C4-2B (cell line): ENCODE data around the gene TSPAN14.
A peak's percentile ranks its signal among the peaks of the same experiment; 100 is the strongest.

Experiments
- H3K27ac ChIP-seq: fragments of 450-650 bp; 2 replicates; pipeline ENCODE4 v1.5.1; 2017
- CTCF ChIP-seq: fragments of 450-650 bp; conservative IDR thresholded peaks from 2 replicates; pipeline ENCODE4 v1.5.1; 2017; ENCODE audit warnings: mild to moderate bottlenecking
- ZFX ChIP-seq: fragments of 450-650 bp; IDR thresholded peaks from 2 replicates; pipeline ENCODE4 v1.6.1; 2017

Gene TSPAN14

GRCh38 chr10:80410122-80410521, 44.0 kb upstream of the TSPAN14 start:
- TF ChIP-seq CTCF, result no peak
- TF ChIP-seq ZFX, result no peak
- no peak overlapping the region for H3K27ac ChIP-seq

- TF ChIP-seq CTCF (no peak), ZFX (no peak)
- H3K27ac ChIP-seq, result no peak overlapping the region
Observed at GRCh38 chr10:80410578-80411145, 43.4 kb upstream of the TSPAN14 start.

GRCh38 chr10:80411267-80411668, 42.8 kb upstream of the TSPAN14 start:
- TF ChIP-seq ZFX (no peak), CTCF (no peak)
- no peak overlapping the region for H3K27ac ChIP-seq

- no peak for TF ChIP-seq CTCF
- no peak overlapping the region for H3K27ac ChIP-seq
Observed at GRCh38 chr10:80411681-80412220, 42.4 kb upstream of the TSPAN14 start.

GRCh38 chr10:80412486-80412885, 41.6 kb upstream of the TSPAN14 start:
- H3K27ac ChIP-seq, result no peak overlapping the region
- TF ChIP-seq ZFX (no peak), CTCF (no peak)

GRCh38 chr10:80413271-80413996, 40.7 kb upstream of the TSPAN14 start:
- no peak for TF ChIP-seq CTCF
- TF ChIP-seq ZFX, result no peak
- H3K27ac ChIP-seq, result peak overlapping the region; percentile 29; the same call in 1 of the 2 replicates

GRCh38 chr10:80414142-80414895, 39.8 kb upstream of the TSPAN14 start:
- peak overlapping the region; percentile 29; the same call in 1 of the 2 replicates for H3K27ac ChIP-seq
- TF ChIP-seq CTCF (no peak), ZFX (no peak)
